MM.1S (cell line): ENCODE measurements around the gene FMN2.

Experiments
- EZH2 ChIP-seq: fragments of 300-600 bp; sonication (generic); optimal IDR thresholded peaks from 2 replicates; pipeline ENCODE3; 2017; ENCODE audit warnings: low read depth, mild to moderate bottlenecking, antibody characterized with exemption, low read length, mixed read lengths
- EZH2phosphoT487 ChIP-seq: fragments of 300-600 bp; sonication (generic); IDR thresholded peaks from 2 replicates; pipeline ENCODE4 v1.6.1; 2018; ENCODE audit warnings: antibody characterized with exemption, low read length
- TF ChIP-seq, protein P1 (sequence below): fragments of 300-600 bp; sonication (generic); IDR thresholded peaks from 2 replicates; pipeline ENCODE4 v1.5.1; 2016; ENCODE audit warnings: antibody characterized with exemption, low read length, mixed read lengths

DNA sequence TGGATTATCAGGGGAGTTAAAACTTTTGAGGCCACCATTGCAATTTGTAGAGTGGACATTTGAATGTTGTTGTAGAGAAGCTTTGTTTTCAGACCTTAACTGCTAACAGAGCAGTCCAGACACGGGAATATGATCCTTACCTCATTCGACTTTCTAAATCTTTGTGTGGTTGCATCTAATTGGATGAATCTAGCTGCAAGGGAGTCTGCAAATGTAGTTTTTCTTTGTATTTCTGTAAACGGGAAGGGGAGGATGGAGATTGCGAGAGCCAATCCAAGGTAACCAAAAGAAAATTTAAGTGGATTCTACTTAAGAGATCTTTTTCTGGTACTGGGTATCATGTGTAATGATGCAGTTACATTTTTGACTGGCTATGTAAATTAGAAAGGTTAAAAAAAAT lies 110.2 kb downstream of the FMN2 start:
- TF ChIP-seq, protein P1, sequence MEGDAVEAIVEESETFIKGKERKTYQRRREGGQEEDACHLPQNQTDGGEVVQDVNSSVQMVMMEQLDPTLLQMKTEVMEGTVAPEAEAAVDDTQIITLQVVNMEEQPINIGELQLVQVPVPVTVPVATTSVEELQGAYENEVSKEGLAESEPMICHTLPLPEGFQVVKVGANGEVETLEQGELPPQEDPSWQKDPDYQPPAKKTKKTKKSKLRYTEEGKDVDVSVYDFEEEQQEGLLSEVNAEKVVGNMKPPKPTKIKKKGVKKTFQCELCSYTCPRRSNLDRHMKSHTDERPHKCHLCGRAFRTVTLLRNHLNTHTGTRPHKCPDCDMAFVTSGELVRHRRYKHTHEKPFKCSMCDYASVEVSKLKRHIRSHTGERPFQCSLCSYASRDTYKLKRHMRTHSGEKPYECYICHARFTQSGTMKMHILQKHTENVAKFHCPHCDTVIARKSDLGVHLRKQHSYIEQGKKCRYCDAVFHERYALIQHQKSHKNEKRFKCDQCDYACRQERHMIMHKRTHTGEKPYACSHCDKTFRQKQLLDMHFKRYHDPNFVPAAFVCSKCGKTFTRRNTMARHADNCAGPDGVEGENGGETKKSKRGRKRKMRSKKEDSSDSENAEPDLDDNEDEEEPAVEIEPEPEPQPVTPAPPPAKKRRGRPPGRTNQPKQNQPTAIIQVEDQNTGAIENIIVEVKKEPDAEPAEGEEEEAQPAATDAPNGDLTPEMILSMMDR: no peak
- no peak for TF ChIP-seq EZH2phosphoT487
- no peak for TF ChIP-seq EZH2
